Muscle of back (tissue), 11 donors: ENCODE results near the gene BMX. TPM values are rescaled to one million over a fixed set of nuclear protein-coding genes. Genes with fewer than 3 reads are reported as not detected.
A peak's percentile ranks its signal among the peaks of the same experiment; 100 is the strongest.

Source experiments
- DNase-seq, 3 donors: peaks; one replicate each; pipeline versions ENCODE4 v3.0.0 to v3.0.0-alpha.2; 2013
- polyA plus RNA-seq, 10 donors: library from polyadenylated mRNA; unstranded; fragments of 120-200 nt; gene quantifications; one replicate each; pipeline ENCODE4 v1.2.1, GENCODE V29; 2013; ENCODE audit not compliant: insufficient read length in 10 of 10

The BMX gene
- polyA plus RNA-seq, 10 donors = 1.2 to 3.2 (median 2.3) TPM

- no peak for DNase-seq
Observed at GRCh38 chrX:15505101-15505500, 4.5 kb downstream of the BMX start.

DNA sequence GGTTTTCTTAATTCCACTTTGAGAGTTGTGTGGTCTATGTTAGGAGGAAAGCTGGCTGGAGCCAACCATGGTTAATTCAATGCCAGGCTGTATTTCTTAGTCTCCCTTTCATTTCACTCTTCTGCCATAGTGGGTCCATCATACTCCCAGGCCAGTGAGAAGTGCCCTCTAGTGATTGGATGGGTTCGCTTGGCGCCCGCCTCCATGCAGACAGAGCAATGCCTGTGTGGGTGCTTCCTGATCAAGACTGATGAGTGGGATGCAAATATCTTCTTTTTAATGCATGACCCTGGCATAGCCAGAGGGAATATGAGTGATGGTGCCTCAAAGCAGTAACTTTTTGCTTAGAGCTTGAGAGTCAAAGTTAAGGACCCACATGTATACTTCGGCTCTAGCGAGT is 6.4 kb downstream of the BMX start:
- no peak for DNase-seq

DNA sequence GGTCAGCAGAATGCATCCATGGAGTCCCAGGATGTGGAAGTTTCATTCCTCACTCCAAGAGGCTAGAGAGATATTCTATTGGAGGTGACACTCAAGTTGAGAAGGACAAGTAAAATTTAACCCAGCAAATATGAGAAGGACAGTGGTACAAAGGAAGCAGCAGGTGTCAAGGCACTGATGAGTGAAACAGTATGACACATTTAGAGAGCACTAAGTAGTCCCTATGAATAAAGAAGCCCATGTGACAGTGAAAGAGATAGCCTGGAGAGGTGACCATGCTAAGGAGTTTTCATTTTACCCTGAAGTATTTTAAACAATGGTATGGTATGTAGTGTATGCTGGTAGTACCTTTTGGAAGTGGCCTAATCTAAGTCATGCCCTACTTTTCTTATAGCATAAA is 9.2 kb downstream of the BMX start:
- no peak for DNase-seq

DNA sequence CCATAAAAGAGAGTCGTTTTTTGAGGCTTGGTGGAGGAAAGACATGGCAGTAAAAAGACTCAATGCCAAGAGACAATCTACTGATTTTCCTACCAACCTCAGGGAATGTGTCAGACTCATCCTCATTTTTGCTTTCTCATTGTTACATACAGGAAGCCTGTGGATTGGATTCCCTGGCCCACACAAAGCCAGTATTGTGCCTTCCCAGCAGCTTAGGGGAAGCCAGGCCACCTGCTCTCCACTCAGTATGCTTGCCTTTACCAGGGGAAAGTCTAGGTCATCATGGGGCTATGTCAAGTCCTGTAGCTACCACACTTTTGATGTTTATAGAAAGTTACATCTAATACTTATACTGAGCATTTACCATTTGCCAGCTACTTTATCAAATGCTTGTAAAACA is 11.0 kb downstream of the BMX start:
- no peak for DNase-seq

DNA sequence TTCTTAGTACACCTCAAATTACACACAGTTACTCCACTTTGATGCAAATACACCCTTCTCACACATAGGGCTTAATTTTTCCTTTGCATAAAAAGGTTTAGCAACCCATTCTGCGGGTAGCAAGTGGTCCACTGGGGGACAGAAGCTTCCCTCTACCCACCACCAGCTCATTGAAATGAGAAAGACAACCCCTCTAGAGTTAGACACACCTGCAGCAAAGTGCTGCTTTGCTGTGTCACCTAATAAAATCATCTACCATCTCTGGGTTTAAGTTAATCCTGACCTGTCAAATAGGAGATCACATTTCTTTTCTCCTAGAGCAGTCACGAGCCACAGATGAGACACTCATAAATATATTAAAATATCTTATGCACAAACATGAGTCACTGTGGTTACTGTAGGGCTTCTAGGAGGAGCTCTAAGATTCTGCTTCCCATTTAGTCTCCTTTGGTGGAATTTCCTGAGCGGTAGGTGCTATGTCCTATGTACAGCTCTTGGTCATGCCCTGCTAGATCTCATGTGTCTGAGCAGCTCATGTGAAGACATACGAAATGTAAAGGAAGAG is 11.9 kb downstream of the BMX start:
- DNase-seq = no peak

GRCh38 chrX:15514279-15514678 is 13.7 kb downstream of the BMX start:
- no peak for DNase-seq

GRCh38 chrX:15515931-15516330 is 15.3 kb downstream of the BMX start:
- DNase-seq = no peak

GRCh38 chrX:15522464-15522863 is 21.9 kb downstream of the BMX start:
- DNase-seq = no peak

- no peak for DNase-seq
Observed at GRCh38 chrX:15523088-15523487, 22.5 kb downstream of the BMX start.

DNA sequence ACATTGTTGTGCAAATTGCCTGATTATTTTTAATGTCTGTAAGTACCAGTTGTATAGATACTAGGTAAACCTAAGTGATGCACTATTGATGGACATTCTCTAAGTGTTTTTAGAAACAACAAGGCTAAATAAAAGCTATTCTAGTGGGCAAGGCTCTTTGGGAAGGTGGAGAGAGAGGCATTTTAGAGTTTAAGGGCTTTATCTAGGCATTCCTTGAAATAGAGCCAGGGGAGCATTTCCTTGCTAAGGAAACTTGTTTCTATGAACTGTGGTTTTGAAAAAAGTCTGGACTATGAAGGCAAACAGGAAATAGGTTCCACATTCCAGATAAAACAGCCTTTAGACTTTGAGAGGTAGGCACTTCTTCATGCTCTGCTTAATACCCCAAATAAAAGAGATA is 23.8 kb downstream of the BMX start:
- no peak for DNase-seq

DNA sequence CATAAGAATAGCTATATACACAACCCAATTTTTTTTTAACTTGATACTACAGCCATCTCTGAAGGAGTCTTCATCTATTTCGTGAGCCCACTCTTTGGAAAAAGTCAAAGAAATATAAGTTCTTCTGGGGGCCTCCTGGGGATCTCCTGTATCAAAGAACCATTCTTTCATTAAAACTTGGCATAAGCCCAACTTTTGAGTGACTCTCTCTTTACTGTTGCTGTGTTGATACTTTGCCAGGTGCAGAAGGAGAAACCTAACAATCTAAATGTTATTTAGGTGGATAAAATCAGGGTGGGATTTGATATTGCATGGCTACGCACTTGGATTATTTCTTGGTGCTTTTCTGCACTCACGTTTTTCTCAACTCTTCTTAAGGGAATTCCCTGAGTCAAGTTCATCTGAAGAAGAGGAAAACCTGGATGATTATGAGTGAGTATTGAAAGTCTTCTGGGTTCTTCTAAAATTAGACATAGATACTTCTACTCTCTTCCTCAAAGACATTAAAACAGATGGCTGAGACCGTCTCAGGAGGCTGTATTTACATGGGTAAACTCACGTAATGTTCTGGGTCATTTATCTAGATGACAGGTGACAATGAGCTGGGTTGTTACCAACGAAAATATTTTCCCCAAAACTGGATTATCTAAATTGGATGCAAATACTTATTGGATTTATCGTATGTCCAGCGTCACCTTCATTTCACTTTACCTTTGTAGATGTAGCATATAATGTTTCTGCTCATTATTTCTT is 25.2 kb downstream of the BMX start:
- no peak for DNase-seq

GRCh38 chrX:15529165-15529564 is 28.6 kb downstream of the BMX start:
- DNase-seq = no peak

GRCh38 chrX:15530318-15530717 is 29.7 kb downstream of the BMX start:
- no peak for DNase-seq

GRCh38 chrX:15546745-15547144 is 46.1 kb downstream of the BMX start:
- DNase-seq = no peak

DNA sequence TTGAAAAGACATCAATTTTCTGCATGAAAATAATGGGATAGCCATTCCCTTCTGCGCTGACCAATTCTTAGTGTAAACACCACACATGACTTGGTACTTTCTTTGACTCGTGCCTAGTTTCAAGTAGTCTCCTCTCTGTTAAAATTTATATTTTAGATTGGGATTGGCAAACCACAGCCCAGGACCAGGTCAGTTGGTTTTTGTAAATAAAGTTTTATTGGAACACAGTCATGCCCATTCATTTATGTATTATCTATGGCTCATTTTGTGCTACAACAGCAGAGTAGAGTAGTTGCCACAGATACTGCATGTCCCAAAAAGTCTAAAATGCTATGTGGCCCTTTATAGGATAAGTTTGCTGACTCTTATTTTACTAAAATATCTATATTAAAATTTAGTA is 46.7 kb downstream of the BMX start:
- no peak for DNase-seq

GRCh38 chrX:15549189-15550012 is 48.8 kb downstream of the BMX start:
- DNase-seq = no peak

GRCh38 chrX:15559227-15559626 is 58.6 kb downstream of the BMX start:
- no peak for DNase-seq

- DNase-seq = no peak
Observed at GRCh38 chrX:15560924-15561323, 60.3 kb downstream of the BMX start.

DNA sequence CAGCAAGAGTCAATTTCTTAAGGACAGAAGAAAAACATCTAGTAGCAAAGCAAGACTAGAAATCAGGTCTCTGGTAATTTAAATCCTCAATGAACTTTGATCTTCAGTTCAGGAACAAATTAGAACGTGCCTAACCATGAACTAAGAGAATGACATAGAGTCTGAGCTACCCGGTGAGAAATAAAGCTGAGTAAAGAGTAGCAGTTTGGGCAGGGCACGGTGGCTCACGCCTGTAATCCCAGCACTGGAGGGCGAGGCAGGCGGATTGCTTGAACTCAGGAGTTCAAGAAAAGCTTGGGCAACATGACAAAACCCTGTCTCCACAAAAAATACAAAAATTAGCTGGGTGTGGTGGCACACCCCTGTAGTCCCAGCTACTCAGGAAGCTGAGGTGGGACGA is 62.4 kb downstream of the BMX start:
- DNase-seq = no peak

- DNase-seq = peak; percentile 13 to 57 (median 22)
Observed at GRCh38 chrX:15564981-15565579, 64.5 kb downstream of the BMX start.

GRCh38 chrX:15566244-15566643 is 65.6 kb downstream of the BMX start:
- DNase-seq = no peak

DNA sequence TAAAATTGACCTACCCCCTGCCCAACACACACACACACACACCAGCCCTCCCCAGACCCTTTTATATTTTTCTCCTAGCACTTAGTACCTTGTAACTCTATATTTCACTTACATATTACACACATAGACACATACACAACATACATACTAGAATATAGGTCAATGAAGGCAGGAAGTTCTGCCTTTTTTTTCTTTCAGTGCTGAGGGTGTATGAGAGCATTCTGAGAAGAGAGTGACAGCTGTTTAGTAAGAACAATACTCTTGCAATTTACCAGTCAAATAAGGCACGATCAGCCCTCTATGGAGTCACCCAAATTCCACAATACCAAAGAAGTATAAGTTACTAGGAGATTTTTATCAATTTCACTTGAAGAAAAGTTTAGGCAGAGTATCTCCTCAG is 66.7 kb downstream of the BMX start:
- DNase-seq = no peak
